Measurements from ENCODE around the gene OTUB2. TPM values are rescaled to one million over a fixed set of nuclear protein-coding genes. Genes with fewer than 3 reads are reported as not detected.

Gene OTUB2
- polyA plus RNA-seq, 1 donor (not counting 4 experiments of a cell fraction or from before 2014, with no cell fraction given) = 2.6 TPM

DNA sequence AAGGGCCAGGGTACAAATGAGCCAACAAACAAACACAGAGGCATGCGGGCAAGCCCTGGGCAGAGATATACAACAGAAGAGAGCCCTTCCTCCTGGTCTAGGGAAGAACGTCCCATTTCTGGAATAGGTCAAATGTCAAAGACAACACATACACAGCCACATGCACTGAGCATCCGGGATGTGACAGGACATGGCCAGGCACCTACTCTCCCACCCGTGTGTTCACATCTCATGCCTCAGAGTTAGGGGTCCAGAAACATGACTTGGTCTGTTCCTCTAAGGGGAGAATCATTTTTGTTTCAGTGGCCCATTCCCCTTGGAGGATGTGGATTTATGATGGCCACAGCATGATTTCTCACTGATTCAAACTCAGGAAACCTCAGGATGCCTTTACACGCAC lies 49.0 kb upstream of the OTUB2 start:
- TF ChIP-seq, protein P1, sequence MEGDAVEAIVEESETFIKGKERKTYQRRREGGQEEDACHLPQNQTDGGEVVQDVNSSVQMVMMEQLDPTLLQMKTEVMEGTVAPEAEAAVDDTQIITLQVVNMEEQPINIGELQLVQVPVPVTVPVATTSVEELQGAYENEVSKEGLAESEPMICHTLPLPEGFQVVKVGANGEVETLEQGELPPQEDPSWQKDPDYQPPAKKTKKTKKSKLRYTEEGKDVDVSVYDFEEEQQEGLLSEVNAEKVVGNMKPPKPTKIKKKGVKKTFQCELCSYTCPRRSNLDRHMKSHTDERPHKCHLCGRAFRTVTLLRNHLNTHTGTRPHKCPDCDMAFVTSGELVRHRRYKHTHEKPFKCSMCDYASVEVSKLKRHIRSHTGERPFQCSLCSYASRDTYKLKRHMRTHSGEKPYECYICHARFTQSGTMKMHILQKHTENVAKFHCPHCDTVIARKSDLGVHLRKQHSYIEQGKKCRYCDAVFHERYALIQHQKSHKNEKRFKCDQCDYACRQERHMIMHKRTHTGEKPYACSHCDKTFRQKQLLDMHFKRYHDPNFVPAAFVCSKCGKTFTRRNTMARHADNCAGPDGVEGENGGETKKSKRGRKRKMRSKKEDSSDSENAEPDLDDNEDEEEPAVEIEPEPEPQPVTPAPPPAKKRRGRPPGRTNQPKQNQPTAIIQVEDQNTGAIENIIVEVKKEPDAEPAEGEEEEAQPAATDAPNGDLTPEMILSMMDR (optimal IDR thresholded peaks at IDR 0.05 in 1 of 3, IDR thresholded peaks at IDR 0.05 in 1 of 3, conservative IDR thresholded peaks at IDR 0.05 in 1 of 3; ENCODE audit: extremely low read depth in 1 of 3, insufficient read depth in 2 of 3, low read length in 3 of 3) = no peak
- TF ChIP-seq EZH2 (IDR thresholded peaks at IDR 0.05; ENCODE audit: low read length) = no peak
- no peak overlapping the region for H3K27ac ChIP-seq (ENCODE audit: control insufficient read depth, insufficient read depth, low read length)

DNA sequence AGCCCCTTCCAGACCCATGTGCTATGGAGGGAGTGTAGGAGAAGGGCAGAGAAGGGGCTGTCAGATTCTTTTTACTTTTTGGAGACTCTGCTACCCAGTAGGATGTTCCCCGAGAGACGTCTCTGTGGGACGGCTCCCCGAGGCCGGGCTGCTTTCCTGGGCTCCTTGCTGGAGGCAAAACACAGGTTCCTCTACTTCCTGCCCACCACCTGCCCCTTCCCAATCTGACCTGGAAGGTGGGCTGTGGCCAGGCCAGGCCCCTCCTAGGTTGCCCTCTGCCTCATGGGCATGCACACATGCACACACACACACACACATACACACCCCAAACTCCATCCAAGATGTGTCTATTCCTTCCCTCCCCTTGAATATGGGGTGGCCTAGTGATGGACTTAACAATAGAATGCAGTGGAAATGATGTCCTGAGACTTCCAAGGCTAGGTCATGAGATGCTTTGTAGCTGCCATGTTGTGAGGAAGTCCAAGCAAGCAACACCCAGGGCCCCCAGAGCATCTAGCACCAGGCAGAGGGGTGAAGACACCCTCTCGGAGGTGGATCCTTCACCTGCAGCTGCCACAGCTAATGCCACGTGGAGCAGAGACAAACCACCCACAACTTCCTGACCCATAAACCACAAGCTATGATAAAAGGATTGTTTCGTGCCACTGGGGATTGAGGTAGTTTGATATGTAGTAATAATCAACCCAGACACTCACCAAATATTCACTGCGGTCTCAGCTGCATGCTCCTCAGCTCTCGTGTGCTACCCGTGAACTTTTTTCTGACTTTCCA lies 48.2 kb upstream of the OTUB2 start:
- H3K4me3 ChIP-seq (ENCODE audit: control insufficient read depth in 2 of 3, extremely low read depth in 1 of 3, insufficient read depth in 2 of 3, low read depth in 1 of 3, low read length in 3 of 3) = no peak overlapping the region
- no peaks in the 10 kb centered on the region for H3K9me3 ChIP-seq (ENCODE audit: control insufficient read depth, low read depth, low read length)
- H3K79me2 ChIP-seq (ENCODE audit: control insufficient read depth, insufficient read depth, low read length) = no peaks in the 10 kb centered on the region
- no peak overlapping the region for H3K9ac ChIP-seq (ENCODE audit: control insufficient read depth, extremely low read depth, insufficient read depth, low read length)
- no peak overlapping the region for H2AFZ ChIP-seq (ENCODE audit: control insufficient read depth, low read length)
- H3K27ac ChIP-seq (ENCODE audit: control insufficient read depth, insufficient read depth, low read length) = no peak overlapping the region
- H3K4me1 ChIP-seq (ENCODE audit: control insufficient read depth, extremely low read depth, insufficient read depth, low read length) = no peaks in the 10 kb centered on the region
- no peaks in the 10 kb centered on the region for H3K9me1 ChIP-seq (ENCODE audit: control insufficient read depth, extremely low read depth, insufficient read depth, low read length)
- H3K36me3 ChIP-seq (ENCODE audit: control insufficient read depth in 2 of 2, extremely low read depth in 1 of 2, insufficient read depth in 2 of 2, low read length in 2 of 2) = no peaks in the 10 kb centered on the region
- no peaks in the 10 kb centered on the region for H4K20me1 ChIP-seq (ENCODE audit: control insufficient read depth, extremely low read depth, insufficient read depth, low read length)
- dilution Hi-C loops (cut with MboI; ENCODE audit: extremely low pct_ligation_motif_present, low sequenced_read_pairs) = no loop called here
- FAIRE-seq (no peak), DNase-seq (ENCODE audit: low read depth, low spot score) (no peak)
- peaks cover 27% of the 10 kb centered on the region for H3K27me3 ChIP-seq (ENCODE audit: control insufficient read depth, extremely low read depth, insufficient read depth, low read length)
- no peak overlapping the region for H3K4me2 ChIP-seq (ENCODE audit: control insufficient read depth, extremely low read depth, insufficient read depth, low read depth, low read length)
- TF ChIP-seq, protein P1 (optimal IDR thresholded peaks at IDR 0.05 in 1 of 3, IDR thresholded peaks at IDR 0.05 in 1 of 3, conservative IDR thresholded peaks at IDR 0.05 in 1 of 3; ENCODE audit: extremely low read depth in 1 of 3, insufficient read depth in 2 of 3, low read length in 3 of 3) = no peak
- no peak for TF ChIP-seq EZH2 (IDR thresholded peaks at IDR 0.05; ENCODE audit: low read length)

More for the DNA sequence above, 49.0 kb upstream of the OTUB2 start:
- dilution Hi-C loops (cut with MboI; ENCODE audit: extremely low pct_ligation_motif_present, low sequenced_read_pairs) = no loop called here
- DNase-seq (ENCODE audit: low read depth, low spot score) (no peak), FAIRE-seq (no peak)
- Histone ChIP-seq H2AFZ (ENCODE audit: control insufficient read depth, low read length) (no peak overlapping the region), H3K4me2 (ENCODE audit: control insufficient read depth, extremely low read depth, insufficient read depth, low read depth, low read length) (no peak overlapping the region), H3K79me2 (ENCODE audit: control insufficient read depth, insufficient read depth, low read length) (no peaks in the 10 kb centered on the region), H3K27me3 (ENCODE audit: control insufficient read depth, extremely low read depth, insufficient read depth, low read length) (peaks cover 27% of the 10 kb centered on the region), H3K4me3 (ENCODE audit: control insufficient read depth in 2 of 3, extremely low read depth in 1 of 3, insufficient read depth in 2 of 3, low read depth in 1 of 3, low read length in 3 of 3) (no peak overlapping the region), H4K20me1 (ENCODE audit: control insufficient read depth, extremely low read depth, insufficient read depth, low read length) (no peaks in the 10 kb centered on the region), H3K4me1 (ENCODE audit: control insufficient read depth, extremely low read depth, insufficient read depth, low read length) (no peaks in the 10 kb centered on the region), H3K9me1 (ENCODE audit: control insufficient read depth, extremely low read depth, insufficient read depth, low read length) (no peaks in the 10 kb centered on the region), H3K36me3 (ENCODE audit: control insufficient read depth in 2 of 2, extremely low read depth in 1 of 2, insufficient read depth in 2 of 2, low read length in 2 of 2) (no peaks in the 10 kb centered on the region), H3K9ac (ENCODE audit: control insufficient read depth, extremely low read depth, insufficient read depth, low read length) (no peak overlapping the region), H3K9me3 (ENCODE audit: control insufficient read depth, low read depth, low read length) (no peaks in the 10 kb centered on the region)
